ENCODE measurements around the gene MAGOHB. TPM values are rescaled to one million over a fixed set of nuclear protein-coding genes. Genes with fewer than 3 reads are reported as not detected.

The MAGOHB gene
- total and polyA plus RNA-seq, 2 experiments from 2014 or later = 14.2 to 57.6 TPM

GRCh38 chr12:10634427-10634826, 21.0 kb upstream of the MAGOHB start:
- Histone ChIP-seq H3K27me3 (no peaks in the 10 kb centered on the region), H3K4me3 (no peak overlapping the region), H3K27ac (no peak overlapping the region), H3K36me3 (no peaks in the 10 kb centered on the region), H3K9me3 (ENCODE audit: low read depth) (no peaks in the 10 kb centered on the region), H3K4me1 (ENCODE audit: low read depth) (no peaks in the 10 kb centered on the region)
- TF ChIP-seq, protein P1, sequence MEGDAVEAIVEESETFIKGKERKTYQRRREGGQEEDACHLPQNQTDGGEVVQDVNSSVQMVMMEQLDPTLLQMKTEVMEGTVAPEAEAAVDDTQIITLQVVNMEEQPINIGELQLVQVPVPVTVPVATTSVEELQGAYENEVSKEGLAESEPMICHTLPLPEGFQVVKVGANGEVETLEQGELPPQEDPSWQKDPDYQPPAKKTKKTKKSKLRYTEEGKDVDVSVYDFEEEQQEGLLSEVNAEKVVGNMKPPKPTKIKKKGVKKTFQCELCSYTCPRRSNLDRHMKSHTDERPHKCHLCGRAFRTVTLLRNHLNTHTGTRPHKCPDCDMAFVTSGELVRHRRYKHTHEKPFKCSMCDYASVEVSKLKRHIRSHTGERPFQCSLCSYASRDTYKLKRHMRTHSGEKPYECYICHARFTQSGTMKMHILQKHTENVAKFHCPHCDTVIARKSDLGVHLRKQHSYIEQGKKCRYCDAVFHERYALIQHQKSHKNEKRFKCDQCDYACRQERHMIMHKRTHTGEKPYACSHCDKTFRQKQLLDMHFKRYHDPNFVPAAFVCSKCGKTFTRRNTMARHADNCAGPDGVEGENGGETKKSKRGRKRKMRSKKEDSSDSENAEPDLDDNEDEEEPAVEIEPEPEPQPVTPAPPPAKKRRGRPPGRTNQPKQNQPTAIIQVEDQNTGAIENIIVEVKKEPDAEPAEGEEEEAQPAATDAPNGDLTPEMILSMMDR (IDR thresholded peaks at IDR 0.05; ENCODE audit: low read depth, low read length) = no peak
- peak in 1 of 2 donors; percentile 4 for DNase-seq (ENCODE audit: low read depth in 1 of 2, low spot score in 1 of 2)

DNA sequence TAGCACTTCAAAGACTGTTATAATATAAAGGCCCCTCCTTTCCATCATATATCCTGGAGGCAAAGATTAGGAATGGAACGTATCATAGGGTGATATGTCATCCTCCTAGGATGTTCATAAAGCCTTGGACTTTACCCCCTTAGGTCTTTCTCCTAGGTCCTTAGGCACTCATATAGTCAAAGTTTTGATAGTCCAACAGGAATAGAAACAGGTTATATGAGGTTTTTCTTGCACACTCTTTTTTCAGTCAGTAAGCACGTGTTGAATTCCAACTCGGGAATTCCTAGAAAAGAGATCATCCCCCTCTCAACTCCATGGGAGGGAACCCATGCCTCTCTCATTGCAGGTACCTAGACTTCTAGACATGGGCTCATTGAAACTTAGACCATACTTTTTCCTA, 20.1 kb upstream of the MAGOHB start:
- Histone ChIP-seq H3K4me1 (ENCODE audit: low read depth) (no peaks in the 10 kb centered on the region), H3K36me3 (no peaks in the 10 kb centered on the region), H3K9me3 (ENCODE audit: low read depth) (no peaks in the 10 kb centered on the region), H3K27me3 (no peaks in the 10 kb centered on the region), H3K27ac (no peak overlapping the region), H3K4me3 (no peak overlapping the region)
- TF ChIP-seq, protein P1 (IDR thresholded peaks at IDR 0.05; ENCODE audit: low read depth, low read length) = no peak
- no peak for DNase-seq (ENCODE audit: low read depth in 1 of 2, low spot score in 1 of 2)

GRCh38 chr12:10632226-10632625, 18.8 kb upstream of the MAGOHB start:
- Histone ChIP-seq H3K36me3 (no peaks in the 10 kb centered on the region), H3K27me3 (no peaks in the 10 kb centered on the region), H3K9me3 (ENCODE audit: low read depth) (no peaks in the 10 kb centered on the region), H3K4me1 (ENCODE audit: low read depth) (no peaks in the 10 kb centered on the region), H3K4me3 (no peak overlapping the region), H3K27ac (no peak overlapping the region)
- peak in 1 of 2 donors; percentile 13 for DNase-seq (ENCODE audit: low read depth in 1 of 2, low spot score in 1 of 2)
- TF ChIP-seq, protein P1 (IDR thresholded peaks at IDR 0.05; ENCODE audit: low read depth, low read length) = no peak

GRCh38 chr12:10624605-10625004, 11.2 kb upstream of the MAGOHB start:
- Histone ChIP-seq H3K4me3 (no peak overlapping the region), H3K9me3 (ENCODE audit: low read depth) (no peaks in the 10 kb centered on the region), H3K27me3 (peaks cover 2% of the 10 kb centered on the region), H3K36me3 (no peaks in the 10 kb centered on the region), H3K4me1 (ENCODE audit: low read depth) (no peaks in the 10 kb centered on the region), H3K27ac (no peak overlapping the region)
- TF ChIP-seq, protein P1 (IDR thresholded peaks at IDR 0.05; ENCODE audit: low read depth, low read length) = no peak
- no peak for DNase-seq (ENCODE audit: low read depth in 1 of 2, low spot score in 1 of 2)

- TF ChIP-seq, protein P1 (IDR thresholded peaks at IDR 0.05; ENCODE audit: low read depth, low read length) = no peak
- Histone ChIP-seq H3K4me1 (ENCODE audit: low read depth) (no peaks in the 10 kb centered on the region), H3K27me3 (peaks cover 3% of the 10 kb centered on the region), H3K36me3 (no peaks in the 10 kb centered on the region), H3K4me3 (no peak overlapping the region), H3K27ac (no peak overlapping the region), H3K9me3 (ENCODE audit: low read depth) (no peaks in the 10 kb centered on the region)
- DNase-seq (ENCODE audit: low read depth in 1 of 2, low spot score in 1 of 2) = no peak
These were observed 9.7 kb upstream of the MAGOHB start for GRCh38 chr12:10623131-10623530.

DNA sequence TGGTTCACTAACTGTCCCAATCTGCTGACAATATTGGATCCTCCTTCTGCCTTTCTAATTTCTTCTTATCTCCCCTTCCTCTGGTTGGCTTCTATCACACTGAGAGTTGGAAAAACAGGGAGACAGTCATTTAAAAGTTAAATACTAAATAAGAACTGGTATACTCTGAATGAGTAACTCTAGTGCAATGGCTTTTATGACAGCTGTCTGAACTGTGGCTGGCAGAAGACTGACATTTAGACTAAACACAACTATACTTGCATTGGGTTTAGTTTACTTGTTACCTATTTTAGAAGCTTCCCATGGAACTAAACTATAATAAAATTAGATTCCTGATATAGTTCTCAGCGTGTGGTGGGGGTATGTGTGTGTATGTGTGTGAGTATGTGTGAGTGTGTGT, 7.9 kb upstream of the MAGOHB start:
- Histone ChIP-seq H3K9me3 (ENCODE audit: low read depth) (no peaks in the 10 kb centered on the region), H3K4me3 (no peak overlapping the region), H3K36me3 (no peaks in the 10 kb centered on the region), H3K4me1 (ENCODE audit: low read depth) (no peaks in the 10 kb centered on the region), H3K27ac (no peak overlapping the region), H3K27me3 (peaks cover 3% of the 10 kb centered on the region)
- TF ChIP-seq, protein P1 (IDR thresholded peaks at IDR 0.05; ENCODE audit: low read depth, low read length) = no peak
- no peak for DNase-seq (ENCODE audit: low read depth in 1 of 2, low spot score in 1 of 2)
